ENCODE results near the gene GOT2.
"Not testable (repeated sequence)": the region's sequence is repeated elsewhere in the genome, so short reads cannot be mapped to it uniquely, and the experiment has no call there.

The GOT2 gene

GRCh38 chr16:58744497-58744896 is 10.4 kb upstream of the GOT2 start:
- Histone ChIP-seq H3K36me3 (replicated peaks; ENCODE audit: low read depth, low read length) (no peaks in the 10 kb centered on the region), H2AFZ (ENCODE audit: low read depth, low read length) (no peak overlapping the region)

GRCh38 chr16:58741976-58742375 is 7.9 kb upstream of the GOT2 start:
- Histone ChIP-seq H3K9me3 (ENCODE audit: insufficient read depth, low read length) (no peaks in the 10 kb centered on the region), H3K27me3 (ENCODE audit: low read depth, low read length) (no peaks in the 10 kb centered on the region), H2AFZ (ENCODE audit: low read depth, low read length) (no peak overlapping the region), H4K20me1 (ENCODE audit: insufficient read depth, low read length) (no peaks in the 10 kb centered on the region), H3K4me2 (ENCODE audit: low read length) (no peak overlapping the region), H3K9ac (ENCODE audit: low read length) (no peak overlapping the region), H3K36me3 (replicated peaks; ENCODE audit: low read depth, low read length) (no peaks in the 10 kb centered on the region), H3K79me2 (ENCODE audit: low read length) (no peaks in the 10 kb centered on the region), H3K4me1 (ENCODE audit: low read length) (no peaks in the 10 kb centered on the region), H3K27ac (ENCODE audit: low read length) (no peak overlapping the region), H3K4me3 (ENCODE audit: low read length) (no peak overlapping the region)
- TF ChIP-seq CTCF (IDR thresholded peaks at IDR 0.05; ENCODE audit: low read depth, low read length) = no peak
- TF ChIP-seq EZH2phosphoT487 (IDR thresholded peaks at IDR 0.05; ENCODE audit: low read depth) = no peak

More at GRCh38 chr16:58744497-58744896, 10.4 kb upstream of the GOT2 start:
- H3K27me3 ChIP-seq (ENCODE audit: low read depth, low read length) = no peaks in the 10 kb centered on the region
- no peaks in the 10 kb centered on the region for H4K20me1 ChIP-seq (ENCODE audit: insufficient read depth, low read length)
- no peaks in the 10 kb centered on the region for H3K4me1 ChIP-seq (ENCODE audit: low read length)
- no peaks in the 10 kb centered on the region for H3K9me3 ChIP-seq (ENCODE audit: insufficient read depth, low read length)
- H3K9ac ChIP-seq (ENCODE audit: low read length) = no peak overlapping the region
- H3K4me2 ChIP-seq (ENCODE audit: low read length) = no peak overlapping the region
- H3K79me2 ChIP-seq (ENCODE audit: low read length) = no peaks in the 10 kb centered on the region
- no peak overlapping the region for H3K4me3 ChIP-seq (ENCODE audit: low read length)
- no peak for TF ChIP-seq EZH2phosphoT487 (IDR thresholded peaks at IDR 0.05; ENCODE audit: low read depth)
- no peak for TF ChIP-seq CTCF (IDR thresholded peaks at IDR 0.05; ENCODE audit: low read depth, low read length)
- H3K27ac ChIP-seq (ENCODE audit: low read length) = no peak overlapping the region

- Histone ChIP-seq H2AFZ (ENCODE audit: low read depth, low read length) (no peak overlapping the region), H4K20me1 (ENCODE audit: insufficient read depth, low read length) (no peaks in the 10 kb centered on the region), H3K4me2 (ENCODE audit: low read length) (no peak overlapping the region), H3K9me3 (ENCODE audit: insufficient read depth, low read length) (no peaks in the 10 kb centered on the region), H3K27ac (ENCODE audit: low read length) (no peak overlapping the region), H3K4me3 (ENCODE audit: low read length) (no peak overlapping the region), H3K9ac (ENCODE audit: low read length) (no peak overlapping the region), H3K4me1 (ENCODE audit: low read length) (no peaks in the 10 kb centered on the region), H3K36me3 (replicated peaks; ENCODE audit: low read depth, low read length) (no peaks in the 10 kb centered on the region), H3K79me2 (ENCODE audit: low read length) (no peaks in the 10 kb centered on the region), H3K27me3 (ENCODE audit: low read depth, low read length) (no peaks in the 10 kb centered on the region)
- TF ChIP-seq CTCF (IDR thresholded peaks at IDR 0.05; ENCODE audit: low read depth, low read length) = no peak
- TF ChIP-seq EZH2phosphoT487 (IDR thresholded peaks at IDR 0.05; ENCODE audit: low read depth) = no peak
Observed at GRCh38 chr16:58741166-58741565, 7.0 kb upstream of the GOT2 start.

- Histone ChIP-seq H3K4me3 (ENCODE audit: low read length) (no peak overlapping the region), H4K20me1 (ENCODE audit: insufficient read depth, low read length) (no peaks in the 10 kb centered on the region), H3K9ac (ENCODE audit: low read length) (no peak overlapping the region), H3K79me2 (ENCODE audit: low read length) (peaks cover 3% of the 10 kb centered on the region), H3K27ac (ENCODE audit: low read length) (no peak overlapping the region), H3K4me1 (ENCODE audit: low read length) (peaks cover 3% of the 10 kb centered on the region; the same call in 1 of the 2 replicates), H3K36me3 (replicated peaks; ENCODE audit: low read depth, low read length) (no peaks in the 10 kb centered on the region), H3K27me3 (ENCODE audit: low read depth, low read length) (no peaks in the 10 kb centered on the region), H3K9me3 (ENCODE audit: insufficient read depth, low read length) (no peaks in the 10 kb centered on the region), H3K4me2 (ENCODE audit: low read length) (no peak overlapping the region), H2AFZ (ENCODE audit: low read depth, low read length) (no peak overlapping the region)
- TF ChIP-seq EZH2phosphoT487 (IDR thresholded peaks at IDR 0.05; ENCODE audit: low read depth) = no peak
- no peak for TF ChIP-seq CTCF (IDR thresholded peaks at IDR 0.05; ENCODE audit: low read depth, low read length)
Observed at GRCh38 chr16:58738672-58739296, 4.7 kb upstream of the GOT2 start.

- Histone ChIP-seq H3K4me1 (ENCODE audit: low read length) (peaks cover 18% of the 10 kb centered on the region), H4K20me1 (ENCODE audit: insufficient read depth, low read length) (peaks cover 13% of the 10 kb centered on the region), H3K79me2 (ENCODE audit: low read length) (peaks cover 28% of the 10 kb centered on the region)
- not testable (repeated sequence) for H3K9ac ChIP-seq (ENCODE audit: low read length); H3K27ac ChIP-seq (ENCODE audit: low read length); H3K27me3 ChIP-seq (ENCODE audit: low read depth, low read length); H2AFZ ChIP-seq (ENCODE audit: low read depth, low read length); H3K9me3 ChIP-seq (ENCODE audit: insufficient read depth, low read length); H3K36me3 ChIP-seq (replicated peaks; ENCODE audit: low read depth, low read length); H3K4me2 ChIP-seq (ENCODE audit: low read length); H3K4me3 ChIP-seq (ENCODE audit: low read length)
Observed at GRCh38 chr16:58736341-58736740, 2.2 kb upstream of the GOT2 start.
